Omental fat pad (tissue), 4 donors: Measurements from ENCODE around the gene PEAR1. TPM values are rescaled to one million over a fixed set of nuclear protein-coding genes. Genes with fewer than 3 reads are reported as not detected.

Experiments used
- ATAC-seq: fragments of 150-250 bp; one replicate; pipeline ENCODE4 v1.9.1; 2016; ENCODE audit warnings: mild to moderate bottlenecking, moderate library complexity; ENCODE audit not compliant: low FRiP score
- DNase-seq: peaks from one replicate; pipeline ENCODE4 v3.0.0-alpha.2; 2019; ENCODE audit warnings: low spot score
- total RNA-seq, 4 donors: library from RNA; depleted of rRNA; stranded (reverse); fragments of >200 nt; gene quantifications; one replicate each; pipeline ENCODE4 v1.1.0, GENCODE V29; 2016
- TF ChIP-seq, protein P1 (sequence below), 3 donors: fragments of 450-650 bp; IDR thresholded peaks; one replicate each; pipeline ENCODE4 v1.5.1; 2016 to 2017; ENCODE audit warnings: antibody characterized with exemption in 3 of 3, mild to moderate bottlenecking in 3 of 3, moderate library complexity in 2 of 3

The PEAR1 gene
- total RNA-seq, 4 donors from 2014 or later: 5.4 to 29.5 (median 9.0) TPM

DNA sequence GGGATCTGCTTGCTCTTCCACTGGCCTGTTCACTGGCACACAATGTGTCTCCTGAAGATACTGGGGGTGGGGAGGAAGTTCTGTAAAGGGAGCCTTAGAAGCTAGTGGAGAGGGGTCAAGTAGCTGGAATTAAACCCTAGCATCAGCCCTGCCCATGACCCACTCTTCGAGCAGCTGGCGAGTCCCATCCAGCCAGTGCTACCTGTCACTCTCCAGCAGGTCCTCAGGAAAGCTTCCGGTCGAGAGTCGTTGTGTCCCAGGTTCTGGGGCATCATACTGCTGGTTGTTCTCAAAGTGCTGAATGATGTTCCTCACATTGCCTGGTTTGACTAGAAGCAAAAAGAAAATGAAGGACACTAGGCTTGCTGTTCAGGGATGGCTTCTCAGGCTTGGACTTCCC is 57.9 kb downstream of the PEAR1 start:
- TF ChIP-seq, protein P1, sequence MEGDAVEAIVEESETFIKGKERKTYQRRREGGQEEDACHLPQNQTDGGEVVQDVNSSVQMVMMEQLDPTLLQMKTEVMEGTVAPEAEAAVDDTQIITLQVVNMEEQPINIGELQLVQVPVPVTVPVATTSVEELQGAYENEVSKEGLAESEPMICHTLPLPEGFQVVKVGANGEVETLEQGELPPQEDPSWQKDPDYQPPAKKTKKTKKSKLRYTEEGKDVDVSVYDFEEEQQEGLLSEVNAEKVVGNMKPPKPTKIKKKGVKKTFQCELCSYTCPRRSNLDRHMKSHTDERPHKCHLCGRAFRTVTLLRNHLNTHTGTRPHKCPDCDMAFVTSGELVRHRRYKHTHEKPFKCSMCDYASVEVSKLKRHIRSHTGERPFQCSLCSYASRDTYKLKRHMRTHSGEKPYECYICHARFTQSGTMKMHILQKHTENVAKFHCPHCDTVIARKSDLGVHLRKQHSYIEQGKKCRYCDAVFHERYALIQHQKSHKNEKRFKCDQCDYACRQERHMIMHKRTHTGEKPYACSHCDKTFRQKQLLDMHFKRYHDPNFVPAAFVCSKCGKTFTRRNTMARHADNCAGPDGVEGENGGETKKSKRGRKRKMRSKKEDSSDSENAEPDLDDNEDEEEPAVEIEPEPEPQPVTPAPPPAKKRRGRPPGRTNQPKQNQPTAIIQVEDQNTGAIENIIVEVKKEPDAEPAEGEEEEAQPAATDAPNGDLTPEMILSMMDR (IDR thresholded peaks at IDR 0.05): no peak
- ATAC-seq (no peak), DNase-seq (no peak)

DNA sequence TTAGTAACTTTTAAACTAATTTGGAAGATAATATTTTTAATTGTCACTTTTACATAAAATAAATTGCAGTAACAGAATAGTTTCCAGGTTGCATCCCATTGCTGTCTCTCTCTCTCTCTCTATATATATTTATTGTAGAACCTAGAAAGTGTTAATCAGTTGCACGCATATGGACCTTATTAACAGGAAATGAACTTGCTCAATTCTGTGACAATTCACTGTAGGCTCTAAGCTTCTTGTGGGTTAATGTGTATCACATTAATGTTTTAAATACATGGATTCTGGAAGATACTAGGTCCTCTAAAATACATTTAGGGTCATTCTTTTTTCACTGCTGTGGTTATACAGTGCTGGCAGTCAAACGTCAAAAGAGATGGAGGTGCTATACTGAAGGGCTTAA is 60.1 kb downstream of the PEAR1 start:
- TF ChIP-seq, protein P1 (IDR thresholded peaks at IDR 0.05): no peak
- DNase-seq: no peak
- ATAC-seq: no peak

DNA sequence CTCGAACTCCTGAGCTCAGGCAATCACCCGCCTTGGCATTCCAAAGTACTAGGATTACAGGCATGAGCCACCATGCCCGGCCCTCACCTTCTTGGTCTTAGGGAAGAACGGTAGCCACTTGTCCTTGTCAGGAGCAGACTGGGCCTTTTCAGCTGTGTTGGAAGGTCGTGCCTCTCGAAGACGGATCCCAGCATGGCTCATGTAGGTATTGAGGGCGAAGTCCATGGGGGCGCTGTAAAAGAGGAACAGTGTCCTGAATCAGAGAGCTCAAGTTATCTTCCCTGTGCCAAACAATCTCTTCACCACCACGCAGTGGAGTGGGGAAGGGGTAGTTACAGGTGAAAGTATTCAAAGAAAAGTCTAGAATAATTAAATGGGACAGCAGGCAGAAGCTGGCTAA is 62.8 kb downstream of the PEAR1 start:
- TF ChIP-seq, protein P1 (IDR thresholded peaks at IDR 0.05): no peak
- DNase-seq (no peak), ATAC-seq (no peak)

DNA sequence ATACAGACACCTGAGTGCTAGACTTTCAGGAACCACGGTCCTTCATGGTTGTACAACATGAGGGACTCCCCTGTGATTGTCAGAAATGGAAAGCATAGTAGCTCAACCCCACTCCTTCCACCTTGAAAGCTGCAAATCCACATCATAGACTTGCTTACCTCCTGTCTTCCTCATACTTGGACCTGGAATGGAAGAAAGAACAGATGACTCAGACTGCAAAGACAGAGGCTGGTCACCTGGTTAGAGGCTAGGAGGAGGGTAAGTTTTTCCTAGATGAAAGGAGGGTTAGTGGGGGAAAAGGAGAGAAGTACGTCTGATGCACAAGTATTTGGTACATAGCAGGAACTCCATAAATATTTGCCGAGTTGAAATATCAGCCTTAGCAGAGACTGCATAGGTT is 64.1 kb downstream of the PEAR1 start:
- DNase-seq (no peak), ATAC-seq (no peak)
- TF ChIP-seq, protein P1 (IDR thresholded peaks at IDR 0.05): no peak

DNA sequence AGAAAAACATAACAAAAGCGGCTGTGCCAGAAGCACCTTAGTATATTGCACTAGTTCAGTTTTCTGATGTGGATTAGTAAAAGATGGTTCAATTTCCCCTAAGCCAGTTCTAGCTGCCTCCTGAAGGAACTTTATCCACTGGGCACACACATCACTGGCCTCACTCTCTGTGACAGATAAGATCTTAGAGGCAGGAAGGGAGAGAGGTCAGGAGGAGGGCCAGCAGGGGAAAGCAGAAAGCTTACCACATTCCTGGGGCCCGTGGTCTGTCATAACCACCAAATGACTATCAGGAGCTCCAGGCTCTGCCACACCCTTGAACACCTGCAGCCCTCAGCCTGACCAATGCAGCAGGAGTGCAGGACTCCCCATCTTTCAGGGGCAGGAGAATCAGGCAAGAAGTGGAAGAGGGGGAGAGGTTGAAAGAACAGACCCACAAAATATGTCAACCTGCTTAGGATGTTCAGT is 64.8 kb downstream of the PEAR1 start:
- DNase-seq (no peak), ATAC-seq (no peak)
- TF ChIP-seq, protein P1 (IDR thresholded peaks at IDR 0.05): no peak

DNA sequence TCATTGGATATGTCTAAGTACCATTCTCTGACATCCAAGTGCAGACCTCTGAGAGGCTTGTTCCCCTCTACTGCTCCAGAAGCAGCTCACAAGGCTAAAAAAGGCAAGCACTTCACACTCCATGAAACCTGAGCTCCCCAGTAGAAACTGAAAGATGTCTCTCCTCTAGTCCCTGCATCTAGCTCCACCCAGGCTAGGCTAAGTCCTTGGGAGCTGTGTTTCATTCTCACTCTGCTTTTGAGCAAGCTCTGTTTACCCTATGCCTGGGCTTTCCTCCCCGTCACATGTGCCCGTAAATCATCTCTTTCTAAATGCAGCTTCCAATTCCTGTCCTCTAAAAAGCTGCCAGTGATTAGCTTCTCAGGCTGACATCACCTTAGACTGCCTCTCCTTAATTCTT is 65.9 kb downstream of the PEAR1 start:
- ATAC-seq (no peak), DNase-seq (no peak)
- TF ChIP-seq, protein P1 (IDR thresholded peaks at IDR 0.05): no peak

DNA sequence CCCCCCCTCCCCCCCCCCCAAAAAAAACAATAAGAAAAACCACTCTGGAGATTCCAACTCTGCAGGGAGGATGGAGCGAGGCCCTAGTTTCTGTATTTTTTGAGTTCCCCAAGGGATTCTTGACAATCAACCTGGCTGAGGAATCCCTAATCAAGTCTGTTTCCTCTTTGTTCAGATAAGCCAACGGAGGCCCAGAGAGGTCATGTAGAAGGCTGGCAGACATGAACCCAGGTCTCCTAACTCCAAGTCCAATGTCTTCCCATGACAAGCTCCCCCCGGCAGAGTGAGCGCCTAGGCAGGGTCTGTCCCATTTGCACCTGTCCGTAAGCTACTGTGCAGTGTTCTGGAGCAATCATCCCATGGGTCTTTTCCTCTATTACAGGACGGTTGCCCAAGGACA is 66.4 kb downstream of the PEAR1 start:
- no peak for DNase-seq
- TF ChIP-seq, protein P1 (IDR thresholded peaks at IDR 0.05): no peak
- ATAC-seq: no peak
